ENCODE results near the gene TUBA1A.
"Not testable (repeated sequence)": the region's sequence is repeated elsewhere in the genome, so short reads cannot be mapped to it uniquely, and the experiment has no call there.

Gene TUBA1A

DNA sequence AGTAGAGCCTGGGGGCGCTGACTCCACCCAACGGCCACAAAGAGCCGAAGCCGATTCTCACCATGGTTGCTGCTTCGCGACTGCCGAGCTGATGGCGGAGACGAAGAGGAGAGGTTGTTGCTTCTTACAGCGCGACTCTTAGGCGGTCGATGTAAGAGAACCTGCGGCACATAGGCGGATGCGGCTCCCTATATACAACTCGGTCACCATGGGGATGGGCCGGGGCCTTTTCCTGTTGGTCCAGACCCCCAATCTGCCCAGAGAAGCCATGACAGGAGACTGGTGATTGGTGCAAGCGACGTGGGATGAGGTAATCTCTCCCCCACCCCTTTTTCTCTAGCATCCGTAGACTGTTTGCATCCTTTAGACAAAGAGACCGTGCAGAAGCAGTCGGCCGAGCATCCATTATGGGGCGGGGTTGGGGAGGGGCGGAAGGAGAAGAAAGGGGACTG, at the start of gene TUBA1A:
Gene TUBA1A (minus strand): TSS at position 165 of the 452 bp plus-strand sequence. CDS start 101 bp downstream, at position 64.
- DNase-seq (ENCODE audit: low spot score): peak; percentile 94

DNA sequence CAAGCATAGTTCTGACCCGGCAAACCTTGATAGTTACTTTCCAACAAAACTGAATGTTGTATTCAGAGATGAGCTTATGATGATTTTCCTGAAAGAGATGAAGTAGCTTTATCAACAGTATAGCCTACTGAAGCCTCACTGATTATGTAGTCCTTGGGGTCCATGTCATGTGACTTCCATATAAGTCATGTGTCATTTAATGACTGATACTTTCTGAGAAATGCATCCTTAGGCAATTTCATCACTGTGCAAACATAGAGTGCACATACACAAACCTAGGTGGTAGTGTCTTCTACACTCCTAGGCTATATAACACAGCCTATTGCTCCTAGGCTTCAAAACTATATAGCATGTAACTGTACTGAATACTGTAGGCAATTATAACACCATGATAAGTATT, 47.5 kb upstream of the TUBA1A start:
- DNase-seq (ENCODE audit: low spot score): no peak

DNA sequence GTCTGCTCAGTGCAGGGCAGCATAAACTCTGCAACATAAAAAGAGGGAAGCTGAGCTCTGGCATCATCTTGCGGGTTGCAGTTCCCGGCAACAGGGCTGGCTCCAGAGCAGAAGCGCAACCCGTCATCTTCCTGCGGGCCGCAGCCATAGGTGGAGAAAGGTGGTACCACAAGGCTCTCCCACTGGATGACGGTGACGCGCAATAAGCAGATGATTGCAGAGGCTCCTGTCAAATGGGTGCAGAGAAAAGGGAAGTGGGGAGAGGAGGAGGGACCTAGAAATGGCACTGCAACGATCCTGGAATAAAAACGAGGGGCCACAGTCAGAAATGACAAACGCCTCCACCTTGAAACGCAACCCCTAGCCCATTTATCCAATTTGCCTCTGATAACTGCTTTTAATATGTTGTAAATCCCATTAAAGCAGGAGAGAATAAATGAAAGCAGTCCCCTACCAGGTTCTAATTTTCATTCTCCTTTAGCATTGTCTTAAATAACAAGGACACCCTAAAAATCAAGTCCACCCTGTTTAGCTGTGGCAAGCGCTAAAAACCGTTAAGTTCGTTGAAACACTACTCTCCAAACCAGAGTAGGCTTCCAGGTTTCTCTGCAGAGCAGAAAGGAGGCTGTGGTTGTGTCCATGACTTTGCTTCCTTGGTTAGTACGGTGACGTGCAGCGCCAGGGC, 45.1 kb upstream of the TUBA1A start:
- no peak for DNase-seq (ENCODE audit: low spot score)

DNA sequence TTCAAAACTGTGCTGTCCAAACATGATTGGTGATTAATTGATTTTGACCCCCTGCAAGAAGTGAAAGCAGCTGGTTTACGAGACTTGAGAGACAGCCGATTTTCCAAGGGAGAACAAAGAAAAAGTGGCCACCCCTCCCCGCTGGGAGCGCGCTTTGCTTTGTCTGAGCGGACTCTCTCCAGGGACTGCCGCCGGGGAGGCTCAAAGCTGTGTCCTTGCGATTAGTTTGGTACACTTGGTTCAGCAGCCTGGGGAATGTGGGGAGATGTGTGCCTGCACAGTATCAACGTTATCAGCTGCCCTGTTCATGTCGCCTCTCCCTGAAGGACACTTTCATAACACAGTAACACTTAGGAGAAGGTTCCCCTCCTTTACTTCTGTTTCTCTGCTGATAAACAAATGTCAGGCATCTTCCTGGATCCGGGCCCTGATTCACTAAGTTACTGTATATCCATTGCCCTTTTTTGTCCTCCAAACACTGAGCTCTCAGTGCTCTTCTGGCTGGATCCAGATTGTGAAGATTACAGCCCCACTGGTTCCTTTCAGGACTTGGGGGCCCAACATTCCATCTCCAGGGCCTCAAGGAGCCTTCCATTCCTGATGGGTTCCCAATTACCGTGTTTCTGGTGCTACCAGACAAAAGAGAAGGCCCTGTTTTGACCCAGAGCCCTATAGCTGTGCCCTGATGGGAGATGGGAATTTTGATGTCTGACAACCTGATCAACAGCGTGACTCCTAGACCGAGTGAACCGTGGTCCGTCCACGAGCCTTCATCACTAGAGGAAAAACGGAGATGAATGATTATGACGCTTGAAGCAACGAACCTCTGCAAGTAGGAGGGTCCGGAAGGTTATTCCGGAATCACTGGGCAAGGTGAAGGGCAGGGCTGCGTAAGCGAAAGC, 44.3 kb upstream of the TUBA1A start:
- peak; percentile 44 for DNase-seq (ENCODE audit: low spot score)

DNA sequence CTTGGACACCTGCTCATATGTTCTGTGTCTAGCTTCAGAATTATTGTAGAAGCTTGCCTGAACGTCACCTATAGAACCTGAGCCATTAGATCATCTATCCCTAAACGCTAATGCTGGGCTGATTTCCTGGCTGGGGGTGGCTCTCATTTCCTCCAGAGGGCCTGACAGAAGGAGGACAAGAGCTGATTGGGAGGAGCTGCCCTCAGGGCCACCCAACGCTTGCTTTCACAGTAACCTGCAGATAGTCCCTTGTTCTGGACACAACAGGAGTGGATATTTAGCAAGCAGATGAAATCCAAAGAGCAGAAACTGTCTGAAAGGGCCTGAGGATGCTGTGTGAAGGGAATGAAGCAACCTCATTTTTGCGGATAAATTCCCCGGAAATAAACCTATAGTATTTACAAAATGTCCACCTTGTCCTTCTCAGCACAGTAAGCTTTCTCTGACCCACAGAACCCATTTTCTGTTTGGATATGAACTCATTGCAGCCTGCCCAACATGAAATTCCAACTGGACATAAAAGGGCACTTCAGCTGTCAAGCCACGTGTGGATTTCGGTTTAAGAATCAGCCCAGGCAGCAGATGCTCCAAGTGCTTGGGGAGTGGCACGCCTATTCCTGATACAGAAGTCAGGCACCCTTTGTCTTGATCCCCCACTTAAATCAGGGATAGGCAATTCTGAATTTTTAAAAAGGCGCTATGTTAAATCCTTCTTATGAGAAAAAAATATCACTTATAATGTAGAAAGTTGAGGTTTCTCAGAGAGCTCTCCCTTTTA, 43.2 kb upstream of the TUBA1A start:
- no peak for DNase-seq (ENCODE audit: low spot score)

DNA sequence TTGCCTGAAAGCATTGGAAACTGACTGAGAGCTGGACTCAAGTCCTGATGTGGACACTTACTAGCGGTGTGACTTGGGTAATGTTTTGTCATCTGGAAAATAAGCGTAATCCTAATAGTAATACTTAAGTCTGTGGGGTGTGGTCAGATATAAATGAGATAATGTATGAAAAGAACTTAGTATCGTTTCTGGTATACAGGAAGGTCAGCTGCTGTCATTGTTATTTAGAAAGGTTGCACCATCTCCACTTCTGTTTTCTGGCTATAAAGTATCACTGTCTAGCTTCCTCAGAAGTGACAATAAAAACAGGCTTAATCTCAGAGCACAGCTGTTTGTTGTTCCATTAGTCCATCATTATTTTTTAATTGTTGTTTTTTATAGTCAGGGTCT, 41.9 kb upstream of the TUBA1A start:
- no peak for DNase-seq (ENCODE audit: low spot score)

DNA sequence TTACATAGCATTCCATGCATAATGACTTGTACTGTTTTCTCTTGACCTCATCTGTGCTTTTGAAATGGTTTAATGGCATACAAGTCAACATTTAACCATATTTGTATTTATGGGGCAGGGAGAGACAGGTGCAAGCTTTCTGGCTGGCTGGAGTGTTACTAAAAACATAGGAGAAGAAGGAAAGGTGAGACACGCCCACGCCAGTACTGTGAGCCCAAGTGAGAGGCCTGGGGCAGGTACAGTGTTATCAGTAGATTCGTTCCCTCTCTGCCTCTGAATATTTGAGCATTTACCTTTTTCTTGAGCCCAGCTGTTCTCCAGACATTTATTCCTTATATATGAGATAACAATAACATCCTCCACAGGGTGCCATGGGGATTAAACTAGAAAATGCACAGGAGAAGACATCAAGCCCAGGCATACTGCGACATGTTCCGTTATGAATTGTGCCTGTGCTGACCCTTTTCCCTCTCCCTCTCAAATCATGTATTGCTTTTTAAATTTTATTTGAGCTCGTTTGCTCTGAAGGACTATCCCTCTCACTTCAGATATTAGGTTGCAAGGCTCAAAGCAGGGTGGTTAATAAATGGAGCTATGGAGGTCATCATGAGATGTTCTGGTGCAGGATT, 41.4 kb upstream of the TUBA1A start:
- DNase-seq (ENCODE audit: low spot score): no peak

DNA sequence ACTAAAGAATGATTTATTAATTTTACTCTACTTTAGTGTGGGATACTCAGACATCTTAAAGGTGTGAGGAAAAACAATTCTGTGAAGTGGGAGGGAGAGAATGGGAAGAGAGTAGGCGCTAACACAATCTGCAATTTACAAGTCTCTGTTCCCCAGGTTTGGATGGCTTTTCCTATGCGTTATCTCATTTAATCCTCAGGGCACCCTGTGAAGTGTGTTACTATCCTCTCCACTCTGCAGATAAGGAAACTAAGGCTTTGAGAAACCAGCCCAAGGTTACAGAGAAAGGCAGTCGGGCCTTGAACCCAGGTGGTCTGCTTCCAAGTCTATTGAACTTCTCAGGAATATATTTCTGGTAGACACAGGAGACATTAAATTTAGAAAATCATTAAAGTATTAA, 39.8 kb upstream of the TUBA1A start:
- no peak for DNase-seq (ENCODE audit: low spot score)

DNA sequence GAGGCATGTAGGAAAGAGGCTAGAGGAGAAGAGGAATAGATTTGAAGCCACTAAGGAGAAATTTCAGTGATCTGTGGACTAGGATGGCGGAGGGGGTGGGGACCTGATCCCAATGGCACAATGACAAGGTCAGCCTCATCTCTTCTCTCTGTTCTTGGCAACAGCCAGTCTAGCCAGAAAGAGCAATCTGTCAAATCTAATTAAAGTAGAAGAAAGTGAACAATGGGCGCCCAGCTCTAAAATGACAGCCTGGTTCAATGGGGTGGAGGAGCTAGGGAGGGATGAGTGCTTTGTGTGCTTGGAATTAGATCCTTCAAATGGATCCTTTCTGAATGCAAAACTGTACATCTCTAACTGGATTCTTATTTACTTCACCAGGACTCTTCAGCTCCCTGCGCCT, 38.8 kb upstream of the TUBA1A start:
- DNase-seq (ENCODE audit: low spot score): no peak

DNA sequence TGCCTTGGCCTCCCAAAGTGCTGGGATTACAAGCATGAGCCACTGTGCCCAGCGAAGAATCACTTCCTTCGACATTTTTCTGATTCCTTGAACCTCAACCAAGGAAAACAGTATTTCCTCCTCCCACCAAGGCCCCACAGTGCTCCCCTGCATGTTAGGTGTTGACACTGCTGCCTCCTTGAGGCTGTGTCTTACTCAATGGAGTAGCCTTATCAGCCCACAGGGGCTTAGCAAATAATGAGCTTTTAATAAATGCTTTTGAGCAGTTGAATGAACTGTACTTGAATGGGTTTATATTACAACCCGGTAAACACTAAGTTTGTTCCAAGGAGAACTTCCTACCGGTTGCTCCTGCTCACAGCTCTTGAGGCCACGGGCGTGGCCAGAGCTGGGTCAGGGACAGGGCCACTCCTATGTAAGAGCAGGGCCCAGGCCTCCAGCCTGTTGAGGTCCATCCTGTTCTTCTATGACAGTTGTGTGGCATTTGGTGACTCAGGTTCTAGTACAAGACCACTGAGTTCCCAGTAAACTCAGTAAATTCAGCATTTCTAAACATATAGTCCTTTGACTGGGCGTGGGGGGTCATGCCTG, 36.8 kb upstream of the TUBA1A start:
- no peak for DNase-seq (ENCODE audit: low spot score)

DNA sequence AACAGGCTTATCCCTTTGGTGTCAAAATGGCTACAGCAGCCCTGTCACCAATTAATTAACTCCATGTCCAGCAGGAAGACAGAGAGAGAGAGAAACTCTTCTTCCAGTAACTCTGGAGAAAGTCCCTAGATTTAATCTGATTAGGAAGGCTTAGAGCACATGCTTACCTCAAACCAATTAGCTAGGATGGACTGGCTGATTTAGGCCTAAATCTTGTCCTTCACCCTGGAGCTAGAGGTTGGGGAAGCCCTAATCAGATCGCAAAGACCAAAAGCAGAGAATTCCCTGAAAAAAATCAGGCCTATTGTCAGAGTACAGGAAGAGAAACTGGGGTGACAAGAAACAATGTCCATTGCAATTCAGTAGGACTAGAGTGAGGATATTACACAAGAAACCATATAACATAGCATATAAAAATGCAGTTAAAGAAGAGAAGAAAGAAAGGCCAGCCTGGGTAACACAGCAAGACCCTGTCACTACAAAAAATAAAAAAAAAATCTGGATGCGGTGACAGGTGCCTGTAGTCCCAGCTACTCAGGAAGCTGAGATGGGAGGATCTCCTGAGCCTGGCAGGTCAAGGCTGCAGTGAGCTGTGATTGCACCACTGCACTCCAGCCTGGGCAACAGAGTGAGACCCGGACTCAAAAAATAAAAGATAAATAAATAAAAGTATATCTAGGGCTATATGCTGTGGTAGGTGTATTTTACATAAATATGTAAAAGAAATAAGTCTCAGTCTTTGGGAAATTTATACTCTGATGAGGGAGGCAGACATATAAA, 34.9 kb upstream of the TUBA1A start:
- no peak for DNase-seq (ENCODE audit: low spot score)

DNA sequence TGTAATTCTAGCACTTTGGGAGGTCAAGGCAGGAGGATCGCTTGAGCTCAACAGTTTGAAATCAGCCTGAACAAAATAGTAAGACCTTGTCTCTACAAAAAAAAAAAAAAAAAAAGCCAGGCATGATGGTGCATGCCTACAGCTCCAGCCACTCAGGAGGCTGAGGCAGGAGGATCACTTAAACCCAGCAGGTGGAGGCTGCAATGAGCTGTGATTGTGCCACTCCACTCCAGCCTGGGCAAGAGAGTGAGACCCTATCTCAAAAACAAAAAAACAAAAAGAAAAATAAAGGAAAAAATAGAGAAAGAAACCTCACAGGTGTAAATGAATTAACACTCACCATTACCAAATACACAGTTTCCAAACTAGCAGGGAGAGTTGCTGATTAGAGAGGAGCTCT, 34.2 kb upstream of the TUBA1A start:
- no peak for DNase-seq (ENCODE audit: low spot score)

DNA sequence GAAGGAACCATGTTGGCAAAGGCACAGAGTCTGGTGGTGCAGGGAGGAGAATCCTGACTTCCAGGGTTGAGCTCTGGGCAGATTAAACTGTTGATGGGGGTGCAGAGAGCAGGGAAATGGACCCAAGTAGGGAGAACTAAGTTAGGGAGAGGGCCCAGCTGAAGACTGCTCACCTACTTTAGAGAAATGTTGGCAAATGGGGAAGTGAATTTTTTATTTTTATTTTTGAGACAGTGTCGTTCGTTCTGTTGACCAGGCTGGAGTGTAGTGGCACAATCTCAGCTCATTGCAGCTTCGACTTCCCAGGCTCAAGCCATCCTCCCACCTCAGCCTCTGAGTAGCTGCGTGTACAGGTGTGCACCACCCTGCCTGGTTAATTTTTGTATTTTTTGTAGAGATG, 32.1 kb upstream of the TUBA1A start:
- no peak for DNase-seq (ENCODE audit: low spot score)

DNA sequence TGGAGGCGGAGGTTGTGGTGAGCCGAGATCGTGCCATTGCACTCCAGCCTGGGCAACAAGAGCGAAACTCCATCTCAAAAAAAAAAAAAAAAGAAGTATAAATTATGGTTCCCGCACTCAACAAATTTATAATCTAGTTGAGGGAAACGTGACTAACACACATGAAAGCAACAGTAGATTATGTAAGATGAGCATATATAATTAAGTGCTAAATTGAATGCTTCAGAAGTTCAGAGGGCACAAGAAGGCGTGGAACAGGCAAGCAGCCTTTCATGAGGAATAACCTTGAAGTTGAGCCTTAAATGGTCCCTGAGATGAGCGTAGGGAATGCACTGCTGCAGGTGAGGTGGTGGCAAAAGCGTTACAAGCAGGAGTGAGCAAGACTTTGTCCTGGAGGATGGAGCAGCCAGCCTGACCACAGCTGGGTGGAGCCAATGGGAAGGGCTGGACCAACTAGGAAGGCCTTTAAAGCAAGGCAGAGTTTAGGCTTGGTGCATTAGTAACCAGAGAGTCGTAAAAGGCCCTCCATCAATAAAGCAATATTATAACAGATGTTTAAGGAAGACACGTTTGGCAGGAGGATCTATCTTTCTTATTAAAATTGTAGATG, 30.6 kb upstream of the TUBA1A start:
- DNase-seq (ENCODE audit: low spot score): no peak

DNA sequence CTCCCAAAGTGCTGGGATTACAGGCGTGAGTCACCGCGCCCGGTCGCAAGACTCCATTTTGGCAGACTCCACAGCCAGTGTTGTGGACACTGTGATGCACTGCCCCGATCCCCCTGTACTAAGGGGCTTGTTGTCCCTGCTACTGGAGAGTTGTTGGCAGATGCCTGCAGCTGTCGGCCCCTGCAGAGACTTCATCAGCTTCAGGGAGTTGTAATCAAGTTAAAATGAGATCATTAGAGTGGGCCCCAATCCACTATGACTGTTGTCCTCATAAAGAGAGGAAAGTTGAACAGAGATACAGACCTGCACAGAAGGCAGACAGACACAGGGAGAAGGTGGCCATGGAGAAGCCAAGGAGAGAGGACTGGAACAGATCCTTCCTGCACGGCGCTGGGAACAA, 23.7 kb upstream of the TUBA1A start:
- no peak for DNase-seq (ENCODE audit: low spot score)

DNA sequence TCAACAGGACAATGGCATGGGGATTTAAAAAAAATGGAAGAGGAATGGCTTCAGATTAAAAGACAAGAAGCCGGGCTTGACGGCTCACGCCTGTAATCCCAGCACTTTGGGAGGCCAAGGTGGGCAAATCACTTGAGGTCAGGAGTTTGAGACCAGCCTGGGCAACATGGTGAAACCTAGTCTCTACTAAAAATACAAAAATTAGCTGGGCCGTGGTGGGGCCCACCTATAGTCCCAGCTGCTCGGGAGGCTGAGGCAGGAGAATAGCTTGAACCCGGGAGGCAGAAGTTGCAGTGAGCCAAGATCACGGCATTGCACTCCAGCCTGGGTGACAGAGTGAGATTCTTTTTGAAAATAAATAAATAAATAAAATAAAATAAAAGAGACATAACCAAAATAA, 21.8 kb upstream of the TUBA1A start:
- DNase-seq (ENCODE audit: low spot score): not testable (repeated sequence)

DNA sequence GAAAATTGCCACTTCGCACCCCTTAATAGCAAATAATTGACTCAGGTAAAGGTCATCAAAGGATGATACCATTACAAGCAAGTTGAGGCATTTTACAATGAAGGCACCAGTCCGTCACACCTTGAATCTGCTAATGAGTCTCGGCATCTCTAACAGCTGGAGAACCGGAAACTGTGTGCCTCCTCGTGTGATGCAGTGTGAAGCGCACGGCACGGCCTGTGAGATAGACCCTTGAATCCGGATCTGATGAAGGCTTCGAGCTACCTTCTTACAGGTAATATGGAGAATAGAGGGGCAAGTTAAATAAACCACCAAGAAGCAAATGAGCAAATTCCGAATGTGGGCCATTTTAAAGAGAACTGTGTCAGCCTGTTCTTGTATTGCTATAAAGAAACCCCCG, 19.8 kb upstream of the TUBA1A start:
- DNase-seq (ENCODE audit: low spot score): no peak

DNA sequence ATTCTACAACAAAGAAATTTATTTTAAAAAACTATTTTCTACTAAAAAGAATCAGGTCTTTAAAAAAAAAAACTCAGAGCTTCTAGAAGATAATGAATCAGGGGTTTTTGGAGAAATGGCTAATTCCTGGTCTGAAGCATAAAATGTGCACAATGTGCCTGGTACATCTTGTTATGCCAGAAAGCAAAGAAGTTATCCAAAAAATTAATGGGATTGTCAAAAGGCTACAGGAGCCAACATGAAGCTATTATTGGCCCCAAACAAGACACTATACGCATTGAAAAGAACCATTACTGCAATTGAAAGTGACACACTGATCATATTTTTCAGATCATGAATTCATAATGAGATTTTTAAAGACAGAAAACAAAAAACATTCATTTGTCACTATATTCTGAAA, 19.3 kb upstream of the TUBA1A start:
- no peak for DNase-seq (ENCODE audit: low spot score)

DNA sequence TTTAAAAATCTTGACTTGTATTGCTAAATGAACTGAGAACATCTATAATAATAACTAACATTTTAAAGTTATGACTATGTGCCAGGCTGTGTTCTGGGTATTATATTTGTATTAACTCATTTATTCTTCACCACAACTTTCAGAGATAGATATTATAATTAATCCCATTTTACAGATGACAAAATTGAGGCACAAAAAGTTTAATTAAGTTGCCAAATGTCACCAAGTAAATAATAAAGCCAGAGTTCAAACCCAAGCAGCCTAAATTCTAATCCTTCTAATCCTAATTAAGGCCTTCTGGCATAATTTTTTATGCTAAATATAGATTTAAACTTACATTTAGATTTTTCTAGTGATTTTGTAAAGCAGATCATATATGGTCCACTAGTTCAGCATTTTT, 17.5 kb upstream of the TUBA1A start:
- no peak for DNase-seq (ENCODE audit: low spot score)

DNA sequence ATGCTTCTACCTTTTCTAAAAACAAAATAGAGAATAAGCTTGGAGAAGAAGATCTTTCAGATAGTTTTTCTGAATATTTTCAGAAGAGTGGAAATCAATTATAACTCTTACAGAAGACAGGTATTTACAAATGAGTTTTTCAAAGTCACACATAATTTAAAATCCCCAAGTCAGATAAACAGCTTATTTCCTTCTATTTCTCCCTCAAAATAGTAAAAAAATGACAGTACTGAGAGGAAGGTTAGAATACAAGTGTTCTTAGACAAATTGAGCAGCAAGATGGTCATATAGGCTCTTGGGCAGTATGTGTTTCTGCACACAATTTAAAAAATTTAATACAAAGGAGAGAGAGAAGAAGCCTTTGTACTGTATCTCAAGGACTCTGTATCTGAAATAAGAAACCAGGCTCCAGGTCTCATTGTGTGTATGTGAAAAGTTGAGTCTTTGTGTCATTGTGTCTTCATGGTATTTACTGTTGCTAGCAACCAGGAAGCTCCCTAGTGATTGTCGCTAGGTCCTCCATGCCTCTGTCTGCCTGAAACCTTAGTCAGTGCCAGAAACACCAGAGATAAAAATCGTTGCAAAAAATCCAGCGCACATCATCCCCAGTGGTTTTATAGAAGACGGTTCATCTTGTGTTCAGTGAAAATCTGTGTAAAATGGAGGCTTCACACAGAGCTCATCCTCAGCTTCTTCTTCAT, 12.9 kb upstream of the TUBA1A start:
- DNase-seq (ENCODE audit: low spot score): peak; percentile 16

Measured in AG20443 (cell line).